GM10266 (cell line): ENCODE measurements around the gene IL1RAPL2.

Experiments
- DNase-seq: peaks from one replicate; pipeline ENCODE4 v3.0.0; 2012; ENCODE audit errors: extremely low spot score
- TF ChIP-seq, protein P1 (sequence below): IDR thresholded peaks from 2 replicates; pipeline ENCODE4 v1.5.1; 2012; ENCODE audit warnings: mild to moderate bottlenecking, low read depth; ENCODE audit not compliant: control insufficient read depth, insufficient read depth; ENCODE audit errors: missing control alignments

Gene IL1RAPL2

GRCh38 chrX:105269386-105269785 is 703.4 kb downstream of the IL1RAPL2 start:
- DNase-seq = no peak
- TF ChIP-seq, protein P1, sequence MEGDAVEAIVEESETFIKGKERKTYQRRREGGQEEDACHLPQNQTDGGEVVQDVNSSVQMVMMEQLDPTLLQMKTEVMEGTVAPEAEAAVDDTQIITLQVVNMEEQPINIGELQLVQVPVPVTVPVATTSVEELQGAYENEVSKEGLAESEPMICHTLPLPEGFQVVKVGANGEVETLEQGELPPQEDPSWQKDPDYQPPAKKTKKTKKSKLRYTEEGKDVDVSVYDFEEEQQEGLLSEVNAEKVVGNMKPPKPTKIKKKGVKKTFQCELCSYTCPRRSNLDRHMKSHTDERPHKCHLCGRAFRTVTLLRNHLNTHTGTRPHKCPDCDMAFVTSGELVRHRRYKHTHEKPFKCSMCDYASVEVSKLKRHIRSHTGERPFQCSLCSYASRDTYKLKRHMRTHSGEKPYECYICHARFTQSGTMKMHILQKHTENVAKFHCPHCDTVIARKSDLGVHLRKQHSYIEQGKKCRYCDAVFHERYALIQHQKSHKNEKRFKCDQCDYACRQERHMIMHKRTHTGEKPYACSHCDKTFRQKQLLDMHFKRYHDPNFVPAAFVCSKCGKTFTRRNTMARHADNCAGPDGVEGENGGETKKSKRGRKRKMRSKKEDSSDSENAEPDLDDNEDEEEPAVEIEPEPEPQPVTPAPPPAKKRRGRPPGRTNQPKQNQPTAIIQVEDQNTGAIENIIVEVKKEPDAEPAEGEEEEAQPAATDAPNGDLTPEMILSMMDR = no peak

DNA sequence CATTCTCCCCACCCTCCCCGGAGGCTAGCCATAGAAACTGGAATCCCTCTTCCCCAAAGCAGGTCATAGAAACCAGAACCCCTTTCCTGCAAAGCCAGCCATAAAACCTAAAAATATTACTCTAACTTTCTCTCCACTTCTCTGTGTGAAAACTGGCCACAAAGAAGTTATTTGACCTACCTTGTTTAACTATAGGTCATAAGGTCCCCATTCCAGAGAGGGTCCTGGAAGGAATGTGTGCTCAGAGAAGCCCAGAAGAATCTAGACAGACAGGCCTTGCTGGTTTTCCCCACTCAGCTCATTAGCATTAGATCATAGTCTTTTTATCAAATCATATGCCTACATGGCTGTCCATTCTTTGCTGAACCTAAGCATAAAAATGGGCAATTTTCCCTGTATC is 707.3 kb downstream of the IL1RAPL2 start:
- TF ChIP-seq, protein P1 = no peak
- no peak for DNase-seq

DNA sequence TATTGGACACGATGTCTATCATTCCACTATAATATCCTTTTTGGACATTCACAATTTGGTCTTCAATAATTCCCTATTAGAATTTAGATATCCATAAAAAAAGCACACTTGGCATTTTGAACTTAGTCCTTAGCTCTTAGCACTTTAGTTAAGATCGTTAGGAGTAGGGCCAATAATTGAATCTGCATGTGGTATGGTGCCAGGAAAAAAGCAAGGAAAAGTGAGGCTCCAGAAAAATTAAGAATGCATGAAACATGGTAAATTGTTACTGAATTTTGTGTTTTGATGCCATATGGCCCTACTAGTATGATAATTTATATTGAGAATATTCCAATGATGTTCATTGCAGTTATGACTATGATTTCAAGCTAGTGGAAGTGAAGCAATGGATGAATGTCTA is 708.1 kb downstream of the IL1RAPL2 start:
- TF ChIP-seq, protein P1 = no peak
- DNase-seq = no peak

DNA sequence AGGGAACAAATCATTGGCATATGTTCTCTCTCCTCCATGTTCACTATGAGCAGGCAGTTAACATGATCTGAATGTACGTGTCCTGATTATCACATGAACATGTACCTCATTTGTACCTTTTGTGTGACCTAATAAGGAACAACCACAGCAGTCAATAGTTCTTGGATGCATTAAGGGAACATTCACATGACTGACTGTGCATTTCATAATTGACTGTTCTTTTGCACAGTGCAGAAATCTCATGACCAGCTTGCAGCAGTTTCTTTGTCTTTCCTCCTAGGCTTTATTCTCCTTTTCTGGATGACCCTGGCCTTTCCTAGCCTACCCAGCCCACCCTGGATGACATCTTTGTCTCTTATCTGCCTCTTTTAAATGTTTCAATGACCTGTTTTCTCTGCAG is 711.1 kb downstream of the IL1RAPL2 start:
- TF ChIP-seq, protein P1 = no peak

GRCh38 chrX:105282077-105282476 is 716.1 kb downstream of the IL1RAPL2 start:
- TF ChIP-seq, protein P1 = no peak
- no peak for DNase-seq

More for the DNA sequence above, 711.1 kb downstream of the IL1RAPL2 start:
- no peak for DNase-seq

- DNase-seq = no peak
- TF ChIP-seq, protein P1 = no peak
These were observed 731.0 kb downstream of the IL1RAPL2 start for GRCh38 chrX:105297041-105297440.

DNA sequence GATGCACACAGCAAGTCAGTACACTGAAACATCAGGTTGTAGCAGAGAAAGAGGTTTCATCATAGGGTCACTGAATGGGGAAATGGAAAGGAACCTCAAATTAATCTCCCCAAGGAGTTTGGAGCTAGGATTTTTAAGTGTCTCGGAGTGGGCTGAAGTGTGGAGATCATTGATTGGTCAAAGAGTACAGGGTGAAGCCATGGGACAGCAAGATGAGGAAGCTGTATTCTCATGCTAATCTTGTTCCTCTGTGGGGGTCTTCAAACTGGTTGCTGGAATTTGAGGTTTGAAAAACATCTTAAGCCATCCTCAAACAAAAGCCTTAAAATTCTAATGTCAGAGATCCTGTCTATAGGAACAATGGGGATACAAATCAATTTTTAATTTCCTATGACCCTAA is 733.3 kb downstream of the IL1RAPL2 start:
- DNase-seq = no peak

More for the DNA sequence above, 733.3 kb downstream of the IL1RAPL2 start:
- TF ChIP-seq, protein P1 = no peak
